ENCODE measurements around the gene DNMT3A.

The DNMT3A gene

DNA sequence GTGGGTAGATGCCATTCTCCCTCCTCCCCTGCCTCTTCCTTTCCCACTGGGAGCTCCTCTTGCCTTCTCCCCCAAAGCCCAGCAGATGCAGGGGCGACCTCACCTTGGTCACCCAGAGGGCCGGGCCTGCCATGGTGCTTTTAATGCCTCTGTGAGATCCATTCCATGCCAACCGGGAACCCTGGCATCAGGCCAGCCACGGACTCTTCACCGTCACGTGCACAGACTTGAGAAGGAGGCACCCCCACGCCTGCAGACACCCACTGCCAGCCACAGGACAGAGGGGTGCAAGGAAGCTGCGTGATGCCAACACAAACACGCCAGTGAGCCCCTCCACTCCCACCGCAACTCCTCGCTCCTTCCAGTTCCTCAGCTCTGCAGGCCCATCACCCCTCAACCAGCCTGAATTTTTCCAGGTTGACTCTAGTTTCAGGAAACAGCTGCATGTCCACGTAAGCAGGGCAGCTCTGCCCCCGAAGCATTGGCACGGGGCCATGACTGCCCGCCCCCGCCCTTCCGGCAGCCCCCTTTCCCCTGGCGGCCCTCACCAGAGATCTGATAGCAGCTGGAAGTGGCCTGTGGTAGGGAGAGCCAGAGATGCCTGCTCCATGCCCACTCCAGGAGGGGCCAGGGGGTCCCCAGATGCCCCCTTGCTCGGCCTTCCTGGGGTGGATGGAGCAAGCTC is 50.8 kb downstream of the DNMT3A start:
- TF ChIP-seq, protein P1, sequence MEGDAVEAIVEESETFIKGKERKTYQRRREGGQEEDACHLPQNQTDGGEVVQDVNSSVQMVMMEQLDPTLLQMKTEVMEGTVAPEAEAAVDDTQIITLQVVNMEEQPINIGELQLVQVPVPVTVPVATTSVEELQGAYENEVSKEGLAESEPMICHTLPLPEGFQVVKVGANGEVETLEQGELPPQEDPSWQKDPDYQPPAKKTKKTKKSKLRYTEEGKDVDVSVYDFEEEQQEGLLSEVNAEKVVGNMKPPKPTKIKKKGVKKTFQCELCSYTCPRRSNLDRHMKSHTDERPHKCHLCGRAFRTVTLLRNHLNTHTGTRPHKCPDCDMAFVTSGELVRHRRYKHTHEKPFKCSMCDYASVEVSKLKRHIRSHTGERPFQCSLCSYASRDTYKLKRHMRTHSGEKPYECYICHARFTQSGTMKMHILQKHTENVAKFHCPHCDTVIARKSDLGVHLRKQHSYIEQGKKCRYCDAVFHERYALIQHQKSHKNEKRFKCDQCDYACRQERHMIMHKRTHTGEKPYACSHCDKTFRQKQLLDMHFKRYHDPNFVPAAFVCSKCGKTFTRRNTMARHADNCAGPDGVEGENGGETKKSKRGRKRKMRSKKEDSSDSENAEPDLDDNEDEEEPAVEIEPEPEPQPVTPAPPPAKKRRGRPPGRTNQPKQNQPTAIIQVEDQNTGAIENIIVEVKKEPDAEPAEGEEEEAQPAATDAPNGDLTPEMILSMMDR (IDR thresholded peaks at IDR 0.05; ENCODE audit: low read depth, low read length) = no peak
- no peak for DNase-seq (ENCODE audit: extremely low read depth, low read depth)

DNA sequence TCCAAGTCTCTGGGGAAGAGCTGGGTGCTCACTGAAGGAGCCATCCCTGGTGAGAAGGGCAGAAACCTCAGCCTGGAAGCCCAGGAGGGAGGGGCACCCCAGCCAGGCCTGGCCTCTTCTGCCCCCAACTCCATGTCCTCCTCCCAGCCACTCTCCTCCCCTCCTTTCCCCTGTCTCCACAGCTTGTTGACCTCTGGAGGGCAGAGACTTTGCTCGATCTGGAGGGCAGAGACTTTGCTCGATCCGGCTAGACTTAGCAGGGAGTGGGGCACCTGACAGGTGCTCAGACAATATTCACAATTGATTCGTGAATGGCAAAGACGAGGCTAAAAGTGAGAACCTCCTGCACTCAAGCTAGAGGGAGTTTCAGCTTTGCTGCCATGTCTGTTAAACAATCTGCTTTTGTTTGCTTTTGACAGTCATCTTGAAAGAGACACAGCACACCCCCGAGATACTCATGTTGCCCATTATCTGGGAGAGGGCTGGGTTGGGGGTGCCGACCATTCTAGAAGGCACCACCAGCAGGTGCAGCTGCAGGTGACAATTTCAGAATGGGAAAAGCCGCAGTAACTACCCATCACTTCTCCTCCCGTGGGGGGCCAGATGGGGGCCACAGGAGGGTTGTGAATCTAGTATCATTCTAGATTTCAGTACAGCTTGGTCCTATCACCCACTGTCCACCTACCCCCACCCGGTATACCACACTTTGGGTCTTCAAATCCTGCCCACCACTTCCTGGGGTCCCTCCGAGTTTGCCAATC is 54.8 kb downstream of the DNMT3A start:
- TF ChIP-seq, protein P1 (IDR thresholded peaks at IDR 0.05; ENCODE audit: low read depth, low read length) = no peak
- DNase-seq (ENCODE audit: extremely low read depth, low read depth) = no peak

DNA sequence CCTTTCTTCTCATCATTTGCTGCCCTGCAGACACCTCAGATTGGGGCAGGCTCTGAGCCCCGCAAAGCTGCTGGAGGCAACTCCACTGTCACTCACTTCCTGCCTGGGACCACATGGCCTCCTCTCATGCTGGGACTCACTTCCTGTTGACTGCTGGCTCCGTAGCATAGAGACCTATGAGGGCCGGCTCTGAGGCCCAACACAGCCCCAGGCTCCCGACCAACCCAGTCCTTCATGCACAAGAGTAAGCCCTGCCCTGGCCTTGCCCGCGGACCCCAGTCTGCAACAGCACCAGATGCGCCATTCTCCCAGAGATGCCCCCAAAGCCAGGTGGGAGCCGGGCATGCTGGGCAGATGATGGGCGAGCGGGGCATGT is 55.7 kb downstream of the DNMT3A start:
- TF ChIP-seq, protein P1 (IDR thresholded peaks at IDR 0.05; ENCODE audit: low read depth, low read length) = no peak
- no peak for DNase-seq (ENCODE audit: extremely low read depth, low read depth)

DNA sequence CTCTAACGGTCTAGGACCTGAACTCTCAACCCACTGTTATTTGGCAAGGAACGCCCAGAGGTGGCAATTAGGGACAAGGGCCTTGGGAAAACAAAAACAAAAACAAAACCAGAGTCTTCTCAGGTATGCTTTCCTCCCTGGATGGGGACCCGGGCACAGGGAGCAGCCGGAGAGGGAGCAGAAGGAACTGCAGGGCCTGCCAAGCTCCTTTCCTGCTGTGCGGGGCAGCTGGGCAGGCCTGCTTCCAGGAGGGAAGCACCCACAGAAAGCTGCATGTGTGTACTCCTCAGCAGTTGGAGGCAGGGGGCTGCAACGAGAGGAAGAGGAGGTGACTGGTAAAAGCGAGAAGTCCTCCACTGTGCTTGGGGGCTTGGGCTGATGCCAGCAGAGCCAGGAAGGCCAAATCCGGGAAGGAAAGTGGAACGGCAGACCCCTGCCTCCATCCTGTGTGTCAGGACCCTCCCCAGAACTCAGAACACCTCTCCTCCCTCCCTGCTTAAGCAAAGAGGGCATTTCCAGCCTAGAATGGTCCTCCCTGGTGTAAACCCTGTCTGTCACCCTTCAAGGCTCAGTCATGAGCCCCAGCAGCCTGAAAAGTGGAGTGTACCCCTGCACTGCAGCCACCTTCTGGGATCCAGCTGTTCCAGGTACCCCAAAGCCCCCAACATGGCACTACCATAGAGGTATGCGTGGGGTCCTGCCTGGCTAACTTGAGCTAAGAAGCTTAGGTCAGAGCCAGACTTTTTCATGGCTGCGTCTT is 56.3 kb downstream of the DNMT3A start:
- no peak for DNase-seq (ENCODE audit: extremely low read depth, low read depth)
- TF ChIP-seq, protein P1 (IDR thresholded peaks at IDR 0.05; ENCODE audit: low read depth, low read length) = no peak

DNA sequence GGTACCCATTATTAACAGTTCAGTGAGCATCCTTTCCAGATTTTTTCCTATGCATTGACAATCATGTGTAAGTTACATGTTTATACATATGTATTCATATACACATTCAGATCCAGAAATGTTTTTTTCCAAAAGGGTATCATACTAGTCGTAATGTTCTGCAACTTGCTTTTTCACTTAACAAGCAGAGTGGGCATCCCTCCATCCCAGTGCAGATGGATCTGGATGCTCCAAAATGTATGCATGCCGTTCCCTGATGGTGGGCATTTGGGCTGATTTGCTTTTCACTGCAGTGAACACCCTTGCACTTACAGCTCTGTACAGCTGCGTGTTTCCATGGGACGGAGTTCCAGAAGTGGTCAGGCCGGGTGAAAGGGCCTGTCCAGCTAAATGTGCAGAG is 57.0 kb downstream of the DNMT3A start:
- TF ChIP-seq, protein P1 (IDR thresholded peaks at IDR 0.05; ENCODE audit: low read depth, low read length) = no peak
- no peak for DNase-seq (ENCODE audit: extremely low read depth, low read depth)

DNA sequence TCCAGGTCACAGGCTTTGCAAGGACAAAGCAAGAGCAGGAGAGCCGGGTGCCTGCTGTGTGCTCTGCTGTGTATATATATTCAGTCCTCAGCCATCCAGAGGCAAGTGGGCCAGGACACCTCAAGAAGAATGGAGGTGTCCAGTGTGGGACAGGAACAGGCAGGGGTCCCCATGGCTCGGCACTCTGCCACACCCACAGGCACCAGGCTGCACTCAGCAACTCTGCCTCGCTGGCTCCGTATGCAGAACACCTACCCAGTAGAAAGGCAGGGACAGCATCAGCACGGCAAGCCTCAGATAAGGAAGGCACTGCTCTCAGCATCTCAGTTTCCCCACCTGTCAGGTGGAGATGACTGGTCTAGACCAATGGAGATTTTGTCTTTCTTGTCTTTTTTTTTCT is 57.8 kb downstream of the DNMT3A start:
- TF ChIP-seq, protein P1 (IDR thresholded peaks at IDR 0.05; ENCODE audit: low read depth, low read length) = no peak
- DNase-seq (ENCODE audit: extremely low read depth, low read depth) = no peak

DNA sequence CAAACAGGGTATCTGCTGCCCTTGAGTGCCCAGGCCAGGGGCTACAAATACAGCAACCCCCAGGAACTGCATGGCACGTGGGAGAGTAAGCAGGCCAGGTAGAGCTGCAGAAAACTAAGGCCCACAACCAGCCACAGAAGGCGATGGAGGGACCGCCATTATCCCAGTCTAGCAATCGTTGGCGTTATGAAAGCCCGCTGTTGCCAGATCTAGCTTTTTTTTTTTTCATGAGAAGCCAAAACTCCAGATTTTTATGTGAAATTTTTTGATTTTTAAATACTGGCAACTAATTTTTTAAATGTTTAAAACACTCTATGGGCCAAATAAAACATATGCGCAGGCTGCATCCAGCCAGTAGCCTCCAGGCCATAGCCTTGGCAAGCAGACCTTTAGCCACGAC is 59.8 kb downstream of the DNMT3A start:
- TF ChIP-seq, protein P1 (IDR thresholded peaks at IDR 0.05; ENCODE audit: low read depth, low read length) = no peak
- DNase-seq (ENCODE audit: extremely low read depth, low read depth) = no peak

Measured in AG09319 (cell line).